Measurements from ENCODE around the gene CDC6.

The CDC6 gene

GRCh38 chr17:40319651-40320540 is 32.2 kb downstream of the CDC6 start (continued):
- TF ChIP-seq PRDM10 (tag by site-specific recombination; IDR thresholded peaks at IDR 0.05) (peak; percentile 41; the same call in 1 of the 2 replicates), ZBTB10 (tag by site-specific recombination; IDR thresholded peaks at IDR 0.05) (peak; percentile 36; the same call in 1 of the 2 replicates), ZBTB26 (tag by site-specific recombination; optimal IDR thresholded peaks at IDR 0.05) (no peak), ZNF555 (tag by site-specific recombination; conservative IDR thresholded peaks at IDR 0.05) (no peak), ZIC2 (tag by site-specific recombination; IDR thresholded peaks at IDR 0.05) (peak; percentile 46), HIC1 (tag by site-specific recombination; IDR thresholded peaks at IDR 0.05) (peak; percentile 89), ZEB2 (tag by site-specific recombination; IDR thresholded peaks at IDR 0.05) (no peak)

GRCh38 chr17:40320756-40321523 is 33.3 kb downstream of the CDC6 start:
- POLR2A ChIA-PET = interaction anchor here (0.6 kb wide), 1 partner anchor 1357 kb away, joined by 5 read pairs; no protein-coding TSS in a partner anchor
- H3K36me3 ChIP-seq (ENCODE audit: control insufficient read depth in 2 of 2, insufficient read depth in 1 of 2, low read length in 2 of 2) = no peaks in the 10 kb centered on the region
- H3K9me3 ChIP-seq (ENCODE audit: control insufficient read depth, insufficient read depth, low read depth, low read length) = no peaks in the 10 kb centered on the region
- CTCF ChIA-PET = interaction anchor here (0.7 to 6.0 kb wide), 3 partner anchors 10 to 346 kb away, joined by 3 to 85 read pairs (median 3); no protein-coding TSS in a partner anchor
- H3K4me1 ChIP-seq (ENCODE audit: control insufficient read depth, insufficient read depth, low read length) = peaks cover 37% of the 10 kb centered on the region
- no peak overlapping the region for H3K4me3 ChIP-seq (ENCODE audit: low read depth, low read length)
- no peak overlapping the region for H3K27ac ChIP-seq (ENCODE audit: extremely low read depth, low read depth, low read length)
- TF ChIP-seq SP3 (tag by site-specific recombination; IDR thresholded peaks at IDR 0.05) (peak; percentile 49), WT1 (tag by site-specific recombination; IDR thresholded peaks at IDR 0.05) (peak; percentile 82), ZIC2 (tag by site-specific recombination; IDR thresholded peaks at IDR 0.05) (peak; percentile 93), KLF1 (tag by site-specific recombination; IDR thresholded peaks at IDR 0.05) (peak; percentile 69), PATZ1 (tag by site-specific recombination; IDR thresholded peaks at IDR 0.05) (peak; percentile 39), ZBTB1 (tag by site-specific recombination; IDR thresholded peaks at IDR 0.05) (no peak), ZNF335 (tag by site-specific recombination; conservative IDR thresholded peaks at IDR 0.05) (no peak), ZNF513 (tag by site-specific recombination; IDR thresholded peaks at IDR 0.05) (peak; percentile 72), EGR2 (tag by site-specific recombination; IDR thresholded peaks at IDR 0.05; ENCODE audit: low read depth) (peak; percentile 98), GLIS1 (tag by site-specific recombination; IDR thresholded peaks at IDR 0.05) (peak; percentile 92), SP2 (tag by site-specific recombination; IDR thresholded peaks at IDR 0.05) (peak; percentile 52)

All from HEK293 (cell line).